Progenitor cell of endocrine pancreas (in vitro differentiated cells): Measurements from ENCODE around the gene CNIH2. TPM values are rescaled to one million over a fixed set of nuclear protein-coding genes. Genes with fewer than 3 reads are reported as not detected.
"Not testable (repeated sequence)": the region's sequence is repeated elsewhere in the genome, so short reads cannot be mapped to it uniquely, and the experiment has no call there.

Source experiments
- DNase-seq: peaks from one replicate; pipeline ENCODE4 v3.0.0; 2021; ENCODE audit warnings: low spot score; ENCODE audit not compliant: unreplicated experiment
- H3K27ac Mint-ChIP-seq: 2 replicates; pipeline ENCODE4 v1.8.0; 2021; ENCODE audit warnings: mild to moderate bottlenecking, moderate library complexity, mixed read lengths
- H3K27me3 Mint-ChIP-seq: 2 replicates; pipeline ENCODE4 v1.8.0; 2021; ENCODE audit warnings: mixed read lengths
- H3K36me3 Mint-ChIP-seq: 2 replicates; pipeline ENCODE4 v1.8.0; 2022; ENCODE audit warnings: mixed read lengths; ENCODE audit not compliant: insufficient read depth
- H3K4me1 Mint-ChIP-seq: 2 replicates; pipeline ENCODE4 v1.8.0; 2021; ENCODE audit warnings: low read depth, mixed read lengths
- H3K4me3 Mint-ChIP-seq: 2 replicates; pipeline ENCODE4 v1.8.0; 2021; ENCODE audit warnings: low read depth, mild to moderate bottlenecking, moderate library complexity, mixed read lengths
- H3K9me3 Mint-ChIP-seq: 2 replicates; pipeline ENCODE4 v1.8.0; 2021; ENCODE audit warnings: low read depth, mixed read lengths
- CTCF ChIP-seq: fragments of 200-600 bp; sonication (generic); IDR thresholded peaks from one replicate; pipeline ENCODE4 v1.5.0; 2021; ENCODE audit warnings: antibody characterized with exemption, mild to moderate bottlenecking; ENCODE audit not compliant: unreplicated experiment
- total RNA-seq: library from RNA; stranded (reverse); gene quantifications from 2 replicates; pipeline ENCODE4 v1.2.1, GENCODE V29; 2021

CNIH2 gene
- total RNA-seq, 1 donor from 2014 or later: 21.3 TPM

GRCh38 chr11:66317723-66318599, 40.0 kb downstream of the CNIH2 start:
- H3K27ac Mint-ChIP-seq: no peak overlapping the region
- no peak for TF ChIP-seq CTCF
- no peaks in the 10 kb centered on the region for H3K36me3 Mint-ChIP-seq
- no peak overlapping the region for H3K4me3 Mint-ChIP-seq
- H3K9me3 Mint-ChIP-seq: peaks cover 5% of the 10 kb centered on the region
- H3K27me3 Mint-ChIP-seq: peaks cover 41% of the 10 kb centered on the region
- peaks cover 1% of the 10 kb centered on the region for H3K4me1 Mint-ChIP-seq
- DNase-seq: no peak

DNA sequence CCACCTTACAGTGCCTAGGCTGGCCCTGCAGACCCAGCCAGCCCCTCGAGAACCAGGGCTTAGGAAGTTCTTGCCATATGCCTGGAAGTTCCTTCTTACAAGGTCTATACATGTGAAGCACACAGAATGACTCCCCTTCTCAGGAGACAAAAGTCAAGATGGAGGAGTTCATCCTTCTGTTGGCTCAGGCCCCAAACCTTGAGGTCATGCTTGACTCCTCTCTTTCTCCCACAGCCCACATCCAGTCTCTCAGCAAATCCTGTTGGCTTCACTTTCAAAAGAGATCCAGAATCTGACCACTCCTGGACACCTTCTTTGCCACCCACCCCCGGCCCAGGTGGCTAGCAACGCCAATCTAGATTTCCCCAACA, 40.6 kb downstream of the CNIH2 start:
- no peaks in the 10 kb centered on the region for H3K36me3 Mint-ChIP-seq
- no peak overlapping the region for H3K27ac Mint-ChIP-seq
- no peak overlapping the region for H3K4me3 Mint-ChIP-seq
- no peak for TF ChIP-seq CTCF
- peaks cover 41% of the 10 kb centered on the region for H3K27me3 Mint-ChIP-seq
- peaks cover 5% of the 10 kb centered on the region for H3K9me3 Mint-ChIP-seq
- DNase-seq: no peak
- H3K4me1 Mint-ChIP-seq: peaks cover 1% of the 10 kb centered on the region

DNA sequence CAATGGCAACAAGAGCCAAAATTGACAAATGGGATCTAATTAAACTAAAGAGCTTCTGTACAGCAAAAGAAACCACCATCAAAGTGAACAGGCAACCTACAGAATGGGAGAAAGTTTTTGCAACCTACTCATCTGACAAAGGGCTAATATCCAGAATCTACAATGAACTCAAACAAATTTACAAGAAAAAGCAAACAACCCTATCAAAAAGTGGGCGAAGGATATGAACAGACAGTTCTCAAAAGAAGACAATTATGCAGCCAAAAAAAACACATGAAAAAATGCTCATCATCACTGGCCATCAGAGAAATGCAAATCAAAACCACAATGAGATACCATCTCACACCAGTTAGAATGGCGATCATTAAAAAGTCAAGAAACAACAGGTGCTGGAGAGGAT, 42.3 kb downstream of the CNIH2 start:
- peaks cover 32% of the 10 kb centered on the region for H3K27me3 Mint-ChIP-seq
- H3K4me1 Mint-ChIP-seq, H3K9me3 Mint-ChIP-seq, H3K36me3 Mint-ChIP-seq, H3K27ac Mint-ChIP-seq, H3K4me3 Mint-ChIP-seq, DNase-seq: not testable (repeated sequence)

DNA sequence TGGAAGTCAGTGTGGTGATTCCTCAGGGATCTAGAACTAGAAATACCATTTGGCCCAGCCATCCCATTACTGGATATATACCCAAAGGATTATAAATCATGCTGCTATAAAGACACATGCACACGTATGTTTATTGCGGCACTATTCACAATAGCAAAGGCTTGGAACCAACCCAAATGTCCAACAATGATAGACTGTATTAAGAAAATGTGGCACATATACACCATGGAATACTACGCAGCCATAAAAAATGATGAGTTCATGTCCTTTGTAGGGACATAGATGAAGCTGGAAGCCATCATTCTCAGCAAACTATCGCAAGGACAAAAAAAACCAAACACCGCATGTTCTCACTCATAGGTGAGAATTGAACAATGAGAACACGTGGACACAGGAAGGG, 42.8 kb downstream of the CNIH2 start:
- not testable (repeated sequence) for H3K36me3 Mint-ChIP-seq, DNase-seq, H3K4me1 Mint-ChIP-seq, H3K27ac Mint-ChIP-seq, H3K4me3 Mint-ChIP-seq, H3K9me3 Mint-ChIP-seq
- peaks cover 27% of the 10 kb centered on the region for H3K27me3 Mint-ChIP-seq

GRCh38 chr11:66321606-66322005, 43.6 kb downstream of the CNIH2 start:
- H3K36me3 Mint-ChIP-seq: no peaks in the 10 kb centered on the region
- H3K27me3 Mint-ChIP-seq: peaks cover 24% of the 10 kb centered on the region
- no peak for TF ChIP-seq CTCF
- DNase-seq: no peak
- no peak overlapping the region for H3K4me3 Mint-ChIP-seq
- peaks cover 1% of the 10 kb centered on the region for H3K4me1 Mint-ChIP-seq
- H3K27ac Mint-ChIP-seq: no peak overlapping the region
- peaks cover 5% of the 10 kb centered on the region for H3K9me3 Mint-ChIP-seq

GRCh38 chr11:66322732-66323427, 44.9 kb downstream of the CNIH2 start:
- no peak for DNase-seq
- no peak for TF ChIP-seq CTCF
- Mint-ChIP-seq H3K27me3 (peaks cover 27% of the 10 kb centered on the region), H3K36me3 (no peaks in the 10 kb centered on the region), H3K4me1 (no peaks in the 10 kb centered on the region), H3K4me3 (no peak overlapping the region), H3K9me3 (peaks cover 5% of the 10 kb centered on the region), H3K27ac (no peak overlapping the region)
